ENCODE results near the gene MARCOL.

Gene MARCOL

DNA sequence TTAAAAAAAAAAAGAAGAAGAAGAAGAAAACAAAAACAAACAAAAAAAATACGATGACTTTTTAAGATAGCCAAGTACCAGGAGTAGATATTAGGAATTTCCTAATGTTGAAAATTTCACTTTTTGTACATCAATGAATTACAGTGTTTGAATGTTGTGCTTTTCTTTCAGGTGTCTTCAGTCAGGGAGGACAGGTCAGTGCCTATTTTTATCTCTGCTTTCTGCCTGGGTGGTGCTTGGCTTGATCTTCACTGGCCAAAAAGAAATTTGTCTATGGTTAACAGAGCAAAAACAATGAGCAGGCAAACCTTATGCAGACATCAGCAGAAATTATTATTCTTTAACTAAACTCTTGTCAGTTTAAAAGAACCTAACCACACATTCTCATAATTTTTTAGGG lies 32.5 kb upstream of the MARCOL start:
- no peak for DNase-seq (ENCODE audit: low read depth)
- TF ChIP-seq, protein P1, sequence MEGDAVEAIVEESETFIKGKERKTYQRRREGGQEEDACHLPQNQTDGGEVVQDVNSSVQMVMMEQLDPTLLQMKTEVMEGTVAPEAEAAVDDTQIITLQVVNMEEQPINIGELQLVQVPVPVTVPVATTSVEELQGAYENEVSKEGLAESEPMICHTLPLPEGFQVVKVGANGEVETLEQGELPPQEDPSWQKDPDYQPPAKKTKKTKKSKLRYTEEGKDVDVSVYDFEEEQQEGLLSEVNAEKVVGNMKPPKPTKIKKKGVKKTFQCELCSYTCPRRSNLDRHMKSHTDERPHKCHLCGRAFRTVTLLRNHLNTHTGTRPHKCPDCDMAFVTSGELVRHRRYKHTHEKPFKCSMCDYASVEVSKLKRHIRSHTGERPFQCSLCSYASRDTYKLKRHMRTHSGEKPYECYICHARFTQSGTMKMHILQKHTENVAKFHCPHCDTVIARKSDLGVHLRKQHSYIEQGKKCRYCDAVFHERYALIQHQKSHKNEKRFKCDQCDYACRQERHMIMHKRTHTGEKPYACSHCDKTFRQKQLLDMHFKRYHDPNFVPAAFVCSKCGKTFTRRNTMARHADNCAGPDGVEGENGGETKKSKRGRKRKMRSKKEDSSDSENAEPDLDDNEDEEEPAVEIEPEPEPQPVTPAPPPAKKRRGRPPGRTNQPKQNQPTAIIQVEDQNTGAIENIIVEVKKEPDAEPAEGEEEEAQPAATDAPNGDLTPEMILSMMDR (IDR thresholded peaks at IDR 0.05; ENCODE audit: low read length, missing control alignments), result no peak

DNA sequence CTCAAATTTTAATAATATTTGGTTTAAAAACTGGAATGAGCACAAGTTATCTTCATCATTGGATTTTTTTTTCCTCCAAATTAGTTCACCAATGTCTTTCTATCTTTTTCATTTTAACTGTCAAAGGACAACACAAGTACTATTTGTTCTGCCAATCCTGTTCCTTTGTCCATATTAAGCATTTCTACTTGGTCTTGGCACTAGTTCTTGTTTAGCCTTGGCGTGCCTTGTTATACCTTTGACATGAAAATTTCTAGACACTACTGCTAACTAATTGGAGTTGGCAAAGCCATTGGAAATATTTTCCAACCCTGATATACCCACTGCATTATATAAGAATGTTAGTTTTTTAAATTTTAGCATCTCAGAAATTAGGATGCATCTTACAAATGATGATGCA lies 31.7 kb upstream of the MARCOL start:
- H3K4me3 ChIP-seq (replicated peaks; ENCODE audit: low read depth, low read length), result no peak overlapping the region
- no peak for DNase-seq (ENCODE audit: low read depth)
- TF ChIP-seq, protein P1 (IDR thresholded peaks at IDR 0.05; ENCODE audit: low read length, missing control alignments), result no peak

More for the DNA sequence above, 32.5 kb upstream of the MARCOL start:
- H3K4me3 ChIP-seq (replicated peaks; ENCODE audit: low read depth, low read length), result no peak overlapping the region

DNA sequence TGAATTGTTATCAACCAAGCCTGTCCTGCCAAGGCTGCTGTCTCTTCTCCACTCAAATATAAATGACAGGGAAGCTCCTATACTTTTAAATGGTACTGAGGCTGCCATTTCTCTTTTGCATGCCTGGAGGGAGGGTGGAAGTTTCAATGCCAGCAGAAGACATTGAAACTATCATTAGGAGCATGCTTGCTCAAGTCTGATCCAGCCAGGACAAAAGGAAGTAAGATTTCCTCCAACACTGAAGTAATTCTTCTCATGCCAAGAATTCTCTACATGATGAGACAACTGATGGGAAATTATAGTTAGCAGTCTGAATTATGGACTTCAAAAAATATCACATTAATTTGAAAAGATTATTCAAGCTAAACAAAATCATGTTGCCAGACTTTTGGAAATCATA lies 30.1 kb upstream of the MARCOL start:
- TF ChIP-seq, protein P1 (IDR thresholded peaks at IDR 0.05; ENCODE audit: low read length, missing control alignments), result no peak
- no peak for DNase-seq (ENCODE audit: low read depth)
- H3K4me3 ChIP-seq (replicated peaks; ENCODE audit: low read depth, low read length), result no peak overlapping the region

DNA sequence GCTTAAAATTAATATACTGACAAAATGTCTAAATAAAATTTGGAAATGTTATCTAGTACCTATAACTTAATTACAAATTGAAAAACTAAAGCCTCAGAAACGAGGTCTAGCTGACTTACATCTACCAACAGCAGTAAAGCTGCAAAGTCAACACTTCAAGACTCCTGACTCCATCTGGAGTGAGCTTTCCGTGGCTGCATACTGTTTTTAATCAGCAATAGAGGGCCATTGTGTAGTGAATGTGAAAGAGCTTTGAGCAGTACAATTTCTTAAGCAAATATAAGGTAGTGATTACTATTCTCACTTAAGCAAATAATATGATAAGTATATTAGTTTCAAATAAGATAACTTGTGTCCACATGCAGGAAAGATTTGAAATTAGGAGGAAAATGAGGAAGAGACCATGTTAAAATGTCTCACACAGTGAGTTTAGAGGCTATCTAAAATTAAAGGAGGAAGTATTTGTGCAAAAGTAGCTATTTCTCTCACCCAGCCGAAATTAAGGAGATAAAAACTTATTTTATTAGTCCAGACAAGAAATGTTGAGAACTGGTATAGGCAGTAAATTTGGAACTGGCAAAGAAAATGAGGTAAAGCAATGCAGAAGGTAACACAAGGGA lies 29.1 kb upstream of the MARCOL start:
- no peak for DNase-seq (ENCODE audit: low read depth)
- TF ChIP-seq, protein P1 (IDR thresholded peaks at IDR 0.05; ENCODE audit: low read length, missing control alignments), result no peak
- no peak overlapping the region for H3K4me3 ChIP-seq (replicated peaks; ENCODE audit: low read depth, low read length)

DNA sequence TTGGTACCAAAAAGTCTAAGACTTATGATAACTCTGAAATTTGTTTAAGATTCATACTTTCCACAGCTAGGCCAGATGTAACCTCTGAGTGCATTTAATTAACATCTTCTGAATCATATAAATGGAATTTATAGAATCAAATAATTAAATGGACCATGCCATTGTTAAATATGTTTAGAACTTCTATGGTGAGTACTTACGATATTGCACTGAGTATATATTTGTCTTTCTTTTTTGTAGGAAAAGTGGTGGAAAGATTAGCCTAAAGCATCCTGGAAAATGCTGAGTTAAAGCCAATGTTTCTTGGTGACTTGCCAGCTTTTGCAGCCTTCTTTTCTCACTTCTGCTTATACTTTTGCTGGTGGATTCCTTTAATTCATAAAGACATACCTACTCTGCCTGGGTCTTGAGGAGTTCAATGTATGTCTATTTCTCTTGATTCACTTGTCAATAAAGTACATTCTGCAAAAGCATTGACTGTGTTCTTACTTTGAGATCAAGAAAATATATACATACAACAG lies 23.6 kb upstream of the MARCOL start:
- TF ChIP-seq, protein P1 (IDR thresholded peaks at IDR 0.05; ENCODE audit: low read length, missing control alignments), result no peak
- H3K4me3 ChIP-seq (replicated peaks; ENCODE audit: low read depth, low read length), result no peak overlapping the region
- DNase-seq (ENCODE audit: low read depth), result no peak

DNA sequence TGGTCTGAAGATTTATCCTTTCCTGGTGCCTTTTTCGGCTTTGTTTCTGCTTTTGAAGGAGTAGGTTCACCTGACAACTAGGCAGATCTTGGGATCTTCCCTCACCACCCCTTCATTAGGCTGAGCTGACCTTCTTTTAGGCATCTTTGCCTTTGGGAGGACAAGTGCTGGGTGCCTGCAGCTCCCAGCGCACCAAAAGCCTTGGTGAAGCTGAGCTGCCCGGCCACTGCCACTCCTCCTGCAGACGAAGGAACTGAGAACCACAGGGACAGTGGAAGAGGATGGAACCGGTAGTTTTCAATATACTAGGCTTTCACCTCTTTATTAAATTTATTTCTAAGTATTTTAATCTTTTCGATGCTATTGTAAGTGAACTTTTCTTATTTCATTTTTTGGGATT lies 16.8 kb upstream of the MARCOL start:
- TF ChIP-seq, protein P1 (IDR thresholded peaks at IDR 0.05; ENCODE audit: low read length, missing control alignments), result no peak
- no peak overlapping the region for H3K4me3 ChIP-seq (replicated peaks; ENCODE audit: low read depth, low read length)
- no peak for DNase-seq (ENCODE audit: low read depth)
